Activated naive CD4-positive, alpha-beta T cell treated with Interleukin-2 at 50 U/mL for 16 hours (primary cell): ENCODE data around the gene SETD2.
"Not testable (repeated sequence)": the region's sequence is repeated elsewhere in the genome, so short reads cannot be mapped to it uniquely, and the experiment has no call there.

Experiments
- DNase-seq: peaks from one replicate; pipeline ENCODE4 v3.0.0-alpha.2; 2020

The SETD2 gene, protein sequence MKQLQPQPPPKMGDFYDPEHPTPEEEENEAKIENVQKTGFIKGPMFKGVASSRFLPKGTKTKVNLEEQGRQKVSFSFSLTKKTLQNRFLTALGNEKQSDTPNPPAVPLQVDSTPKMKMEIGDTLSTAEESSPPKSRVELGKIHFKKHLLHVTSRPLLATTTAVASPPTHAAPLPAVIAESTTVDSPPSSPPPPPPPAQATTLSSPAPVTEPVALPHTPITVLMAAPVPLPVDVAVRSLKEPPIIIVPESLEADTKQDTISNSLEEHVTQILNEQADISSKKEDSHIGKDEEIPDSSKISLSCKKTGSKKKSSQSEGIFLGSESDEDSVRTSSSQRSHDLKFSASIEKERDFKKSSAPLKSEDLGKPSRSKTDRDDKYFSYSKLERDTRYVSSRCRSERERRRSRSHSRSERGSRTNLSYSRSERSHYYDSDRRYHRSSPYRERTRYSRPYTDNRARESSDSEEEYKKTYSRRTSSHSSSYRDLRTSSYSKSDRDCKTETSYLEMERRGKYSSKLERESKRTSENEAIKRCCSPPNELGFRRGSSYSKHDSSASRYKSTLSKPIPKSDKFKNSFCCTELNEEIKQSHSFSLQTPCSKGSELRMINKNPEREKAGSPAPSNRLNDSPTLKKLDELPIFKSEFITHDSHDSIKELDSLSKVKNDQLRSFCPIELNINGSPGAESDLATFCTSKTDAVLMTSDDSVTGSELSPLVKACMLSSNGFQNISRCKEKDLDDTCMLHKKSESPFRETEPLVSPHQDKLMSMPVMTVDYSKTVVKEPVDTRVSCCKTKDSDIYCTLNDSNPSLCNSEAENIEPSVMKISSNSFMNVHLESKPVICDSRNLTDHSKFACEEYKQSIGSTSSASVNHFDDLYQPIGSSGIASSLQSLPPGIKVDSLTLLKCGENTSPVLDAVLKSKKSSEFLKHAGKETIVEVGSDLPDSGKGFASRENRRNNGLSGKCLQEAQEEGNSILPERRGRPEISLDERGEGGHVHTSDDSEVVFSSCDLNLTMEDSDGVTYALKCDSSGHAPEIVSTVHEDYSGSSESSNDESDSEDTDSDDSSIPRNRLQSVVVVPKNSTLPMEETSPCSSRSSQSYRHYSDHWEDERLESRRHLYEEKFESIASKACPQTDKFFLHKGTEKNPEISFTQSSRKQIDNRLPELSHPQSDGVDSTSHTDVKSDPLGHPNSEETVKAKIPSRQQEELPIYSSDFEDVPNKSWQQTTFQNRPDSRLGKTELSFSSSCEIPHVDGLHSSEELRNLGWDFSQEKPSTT (N-terminal part only)

DNA sequence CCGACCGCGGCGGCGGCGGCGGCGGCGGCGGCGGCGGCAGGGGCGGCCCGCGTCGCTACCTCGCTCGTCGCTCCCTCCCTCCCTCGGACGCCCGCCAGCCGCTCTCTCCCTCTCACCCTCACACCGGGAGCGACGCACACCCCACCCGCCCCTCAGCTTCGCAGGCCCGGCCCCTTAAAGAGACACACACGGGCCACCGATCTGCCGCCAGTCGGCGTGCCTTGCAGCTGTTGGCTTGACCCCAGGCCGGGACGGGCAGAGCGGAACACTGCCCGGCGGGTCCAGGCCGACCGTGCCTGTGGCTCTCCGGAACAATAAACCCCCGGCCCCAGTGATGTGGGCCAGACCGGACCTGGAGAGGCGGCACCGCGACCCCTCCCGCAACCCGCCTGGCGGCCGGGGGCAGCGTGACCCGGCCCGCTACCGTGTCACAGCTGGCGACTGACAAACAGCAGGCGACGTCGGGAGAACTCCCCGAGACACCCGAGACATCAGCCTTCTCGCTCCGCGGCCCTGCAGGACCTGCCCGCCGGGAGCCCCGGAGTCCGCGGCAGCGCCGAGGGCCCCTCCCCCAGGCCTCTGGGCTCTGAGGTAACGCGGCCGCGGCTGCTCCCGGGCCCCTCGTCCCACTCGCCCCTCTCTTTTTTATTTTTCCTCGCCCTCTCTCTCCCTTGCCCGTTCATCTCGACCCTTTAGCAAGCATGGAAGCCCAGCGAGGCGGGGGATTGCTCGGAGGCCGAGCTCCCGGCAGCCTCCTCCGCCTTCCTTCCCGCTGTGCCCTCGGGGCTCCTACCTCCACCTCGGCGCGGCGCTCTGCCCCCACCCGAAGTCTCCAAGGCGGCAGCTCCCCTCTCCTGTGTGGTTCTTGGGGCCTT, at the start of gene SETD2:
Gene SETD2 (minus strand): TSS at position 107 of the 875 bp plus-strand sequence. CDS start 189 bp downstream, outside the sequence.
- DNase-seq, result peak; percentile 86

DNA sequence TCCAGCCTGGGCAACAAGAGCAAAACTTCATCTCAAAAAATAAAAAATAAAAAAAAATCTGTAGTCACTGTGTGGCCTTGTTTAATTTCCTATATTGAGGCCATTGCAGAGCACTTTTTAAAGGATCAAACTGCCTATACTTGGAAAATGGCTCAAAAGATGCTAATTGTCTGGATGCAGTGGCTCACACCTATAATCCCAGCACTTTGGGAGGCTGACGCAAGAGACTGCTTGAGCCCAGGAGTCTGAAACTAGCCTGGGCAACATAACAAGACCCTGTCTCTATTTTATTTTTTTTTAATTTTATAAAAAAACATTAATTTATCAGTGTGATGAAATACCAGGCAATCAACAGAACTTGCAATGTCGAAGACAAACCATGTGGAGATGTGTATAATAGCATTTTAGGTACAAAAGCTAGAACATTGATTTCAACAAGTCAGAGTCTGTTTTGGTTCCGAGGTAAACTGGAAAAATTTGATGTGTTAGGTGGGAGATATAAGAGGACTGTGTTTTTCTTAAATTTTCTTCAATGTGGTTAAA, 47.0 kb upstream of the SETD2 start:
- DNase-seq, result no peak

DNA sequence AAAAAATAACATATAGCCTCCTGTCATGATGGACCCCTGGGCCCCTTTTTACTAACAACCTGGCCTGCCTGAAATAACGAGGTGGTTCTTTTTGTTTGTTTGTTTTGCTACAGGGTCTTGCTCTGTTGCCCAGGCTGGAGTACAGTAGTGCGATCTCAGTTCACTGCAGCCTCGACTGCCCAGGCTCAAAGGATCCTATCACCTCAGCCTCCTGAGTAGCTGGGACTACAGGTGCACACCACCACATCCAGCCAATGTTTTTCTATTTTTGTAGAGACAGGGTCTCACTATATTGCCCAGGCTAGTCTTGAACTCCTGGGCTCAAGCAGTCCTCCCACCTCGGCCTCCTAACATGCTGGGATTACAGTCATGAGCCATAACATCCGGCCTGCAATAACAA, 42.1 kb upstream of the SETD2 start:
- DNase-seq, result not testable (repeated sequence)

DNA sequence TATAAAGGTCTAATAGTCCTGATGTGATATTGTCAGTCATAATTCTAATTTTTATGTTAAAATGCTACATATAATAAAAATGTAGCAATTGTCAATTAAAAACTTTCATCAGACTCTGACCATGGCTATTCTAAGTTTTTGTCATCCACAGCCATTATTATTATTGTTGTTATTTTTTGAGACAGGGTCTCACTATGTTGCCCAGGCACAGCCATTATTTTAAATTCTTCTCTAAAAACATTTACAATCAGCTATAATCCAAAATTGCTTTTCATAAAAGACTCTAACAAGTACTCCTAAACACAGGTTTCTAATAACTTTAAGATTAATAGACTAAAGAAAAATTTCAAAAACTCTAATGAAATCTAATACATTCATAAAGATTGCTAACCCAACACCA, 41.0 kb upstream of the SETD2 start:
- DNase-seq, result no peak

DNA sequence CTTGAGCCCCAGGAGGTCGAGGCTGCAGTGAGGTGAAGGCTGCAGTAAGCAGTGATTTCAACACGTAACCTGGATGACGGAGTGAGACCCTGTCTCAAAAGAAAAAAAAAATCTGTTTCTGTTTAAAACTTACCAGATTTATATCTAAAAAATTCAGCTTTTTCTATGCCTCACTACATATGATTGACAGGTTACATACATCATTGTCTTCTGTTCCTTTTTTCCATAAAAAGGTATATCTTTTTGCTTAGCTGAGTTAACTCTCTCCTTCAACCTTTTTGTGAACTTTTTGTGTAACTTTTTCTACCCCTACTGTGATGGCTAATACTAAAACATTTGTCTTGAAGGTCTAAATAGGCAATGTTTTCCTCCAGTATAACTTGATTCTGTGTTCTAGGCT, 38.6 kb upstream of the SETD2 start:
- no peak for DNase-seq

DNA sequence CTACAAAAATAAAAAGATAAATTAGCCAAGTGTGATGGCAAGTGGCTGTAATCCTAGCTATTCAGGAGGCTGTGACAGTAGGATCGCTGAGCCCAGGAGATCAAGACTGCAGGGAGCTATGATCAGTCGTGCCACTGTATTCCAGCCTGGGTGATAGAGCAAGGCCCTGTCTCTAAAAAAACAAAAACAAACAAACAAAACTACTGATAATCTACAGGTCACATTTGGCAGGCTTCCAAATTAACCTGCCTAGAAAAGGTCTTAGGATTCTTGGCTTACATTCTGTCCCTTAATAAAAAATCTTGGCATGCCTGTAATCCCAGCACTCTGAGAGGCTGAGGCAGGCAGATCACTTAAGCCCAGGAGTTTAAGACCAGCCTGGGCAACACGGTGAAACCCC, 33.4 kb upstream of the SETD2 start:
- no peak for DNase-seq

DNA sequence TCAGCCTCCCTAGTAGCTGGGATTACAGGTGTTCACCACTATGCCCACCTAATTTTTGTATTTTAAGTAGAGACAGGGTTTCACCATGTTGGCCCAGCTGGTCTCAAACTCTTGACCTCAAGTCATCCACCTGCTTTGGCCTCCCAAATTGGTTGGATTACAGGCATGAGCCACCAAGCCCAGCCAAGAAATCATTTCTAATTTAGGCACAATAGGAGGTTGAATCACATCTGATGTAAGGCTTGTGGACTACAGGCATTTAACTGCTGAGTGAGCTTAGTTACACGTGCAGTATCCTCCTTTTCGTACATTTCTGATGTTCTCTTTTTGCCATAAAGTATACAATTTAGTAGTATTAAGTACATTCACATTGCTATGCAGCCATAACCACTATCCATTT, 31.1 kb upstream of the SETD2 start:
- no peak for DNase-seq

DNA sequence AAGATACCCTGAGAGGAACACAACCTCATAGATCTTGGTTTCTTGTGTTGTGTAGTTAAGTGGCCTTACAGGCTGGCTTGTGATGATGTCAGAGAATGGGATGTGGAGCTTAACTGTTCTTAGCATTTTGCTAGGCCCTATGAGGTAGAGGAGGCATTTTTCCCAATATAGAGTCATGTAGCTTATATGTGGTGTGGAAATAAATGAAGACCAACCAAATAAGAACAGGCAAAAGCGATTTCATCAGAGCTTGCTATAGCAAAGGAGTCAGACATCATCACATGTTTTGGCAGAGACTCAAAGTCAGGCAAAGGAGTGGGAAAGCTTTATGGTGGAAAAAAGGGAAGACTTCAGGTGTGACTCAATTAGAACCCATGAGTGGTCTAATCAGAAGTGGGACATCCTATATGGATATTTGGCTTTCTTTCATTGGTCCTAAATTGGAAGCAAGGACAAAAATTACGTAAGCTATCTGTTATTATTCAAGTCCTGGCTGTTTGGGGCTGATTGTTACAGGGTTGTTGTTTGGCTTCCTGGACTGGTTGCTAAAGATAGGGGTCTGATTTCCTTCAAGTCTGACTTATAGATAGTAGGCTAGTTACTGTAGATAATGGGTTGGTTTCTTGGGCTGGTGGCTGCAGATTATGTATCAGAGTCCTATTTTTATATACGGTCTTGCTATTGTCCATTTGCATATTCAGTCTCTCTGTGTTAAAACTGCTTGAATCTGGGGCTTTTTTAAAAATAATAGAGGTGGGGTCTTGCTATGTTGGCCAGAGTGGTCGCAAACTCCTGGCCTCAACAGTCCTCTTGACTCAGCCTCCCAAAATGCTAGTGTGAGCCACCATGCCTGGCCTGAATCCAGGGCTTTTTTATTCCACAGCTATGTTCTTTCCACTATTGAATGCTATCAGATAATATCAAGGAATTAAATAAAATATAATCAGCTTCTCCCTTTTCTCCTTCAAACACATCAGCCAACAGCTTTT, 30.3 kb upstream of the SETD2 start:
- no peak for DNase-seq

DNA sequence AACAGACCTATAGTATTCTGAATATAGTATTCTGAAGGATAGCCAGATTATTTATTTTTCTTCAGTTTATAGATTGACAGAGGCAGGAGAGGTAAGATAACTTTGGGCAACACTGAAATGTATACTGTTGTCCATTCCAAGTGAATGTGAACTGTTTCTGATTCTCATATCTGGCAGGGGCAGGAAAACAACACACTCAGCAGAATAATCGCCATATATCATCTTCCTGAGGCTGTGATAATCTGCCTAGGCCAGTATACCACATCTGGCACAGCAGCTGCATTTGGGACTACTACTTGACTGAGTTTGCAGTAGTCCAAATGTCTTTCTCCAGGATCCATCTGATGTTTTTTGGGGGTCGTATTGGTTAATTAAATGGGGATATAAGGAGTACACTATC, 22.4 kb upstream of the SETD2 start:
- no peak for DNase-seq

DNA sequence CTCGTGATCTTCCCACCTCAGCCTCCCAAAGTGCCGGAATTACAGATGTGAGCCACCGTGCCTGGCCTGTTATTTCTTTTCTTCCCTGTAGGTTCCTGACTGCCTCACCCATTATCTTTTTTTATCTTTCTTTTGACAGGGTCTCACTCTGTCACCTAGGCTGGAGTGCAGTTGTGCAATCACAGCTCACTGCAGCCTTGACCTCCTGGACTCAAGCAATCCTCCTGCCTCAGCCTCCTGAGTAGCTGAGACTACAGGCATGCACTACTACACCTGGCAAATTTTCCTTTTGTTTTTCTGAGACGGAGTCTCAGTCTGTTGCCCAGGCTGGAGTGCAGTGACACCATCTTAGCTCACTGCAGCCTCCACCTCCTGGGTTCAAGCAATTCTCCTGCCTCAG, 17.8 kb upstream of the SETD2 start:
- DNase-seq, result not testable (repeated sequence)

DNA sequence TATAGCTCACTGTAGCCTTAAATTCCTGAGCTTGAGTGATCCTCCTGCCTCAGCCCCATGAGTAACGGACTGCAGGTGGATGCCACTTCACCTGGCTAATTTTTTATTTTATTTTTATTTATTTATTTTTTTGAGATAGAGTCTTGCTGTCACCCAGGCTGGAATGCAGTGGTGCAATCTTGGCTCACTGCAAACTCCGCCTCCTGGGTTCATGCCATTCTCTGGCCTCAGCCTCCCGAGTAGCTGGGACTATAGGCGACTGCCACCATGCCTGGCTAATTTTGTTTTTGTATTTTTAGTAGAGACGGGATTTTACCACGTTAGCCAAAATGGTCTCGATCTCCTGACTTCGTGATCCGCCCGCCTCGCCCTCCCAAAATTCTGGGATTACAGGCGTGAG, 16.1 kb upstream of the SETD2 start:
- DNase-seq, result not testable (repeated sequence)

DNA sequence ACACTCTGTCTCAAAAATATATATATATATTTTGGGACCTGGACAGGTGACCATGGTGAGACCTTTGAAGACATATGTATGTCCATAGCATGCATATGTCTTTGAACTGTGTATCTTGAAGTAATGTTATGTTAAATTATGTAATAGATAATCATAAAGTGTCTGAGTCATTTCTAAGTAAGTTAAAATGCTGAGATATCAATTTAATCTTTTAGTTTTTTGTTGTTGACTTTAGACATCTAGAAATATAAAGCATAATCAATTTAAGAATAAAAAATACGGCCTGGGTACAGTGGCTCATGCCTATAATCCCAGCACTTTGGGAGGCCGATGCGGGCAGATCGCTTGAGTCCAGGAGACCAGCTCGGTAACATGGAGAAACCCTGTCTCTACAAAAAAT, 12.7 kb upstream of the SETD2 start:
- DNase-seq, result no peak

DNA sequence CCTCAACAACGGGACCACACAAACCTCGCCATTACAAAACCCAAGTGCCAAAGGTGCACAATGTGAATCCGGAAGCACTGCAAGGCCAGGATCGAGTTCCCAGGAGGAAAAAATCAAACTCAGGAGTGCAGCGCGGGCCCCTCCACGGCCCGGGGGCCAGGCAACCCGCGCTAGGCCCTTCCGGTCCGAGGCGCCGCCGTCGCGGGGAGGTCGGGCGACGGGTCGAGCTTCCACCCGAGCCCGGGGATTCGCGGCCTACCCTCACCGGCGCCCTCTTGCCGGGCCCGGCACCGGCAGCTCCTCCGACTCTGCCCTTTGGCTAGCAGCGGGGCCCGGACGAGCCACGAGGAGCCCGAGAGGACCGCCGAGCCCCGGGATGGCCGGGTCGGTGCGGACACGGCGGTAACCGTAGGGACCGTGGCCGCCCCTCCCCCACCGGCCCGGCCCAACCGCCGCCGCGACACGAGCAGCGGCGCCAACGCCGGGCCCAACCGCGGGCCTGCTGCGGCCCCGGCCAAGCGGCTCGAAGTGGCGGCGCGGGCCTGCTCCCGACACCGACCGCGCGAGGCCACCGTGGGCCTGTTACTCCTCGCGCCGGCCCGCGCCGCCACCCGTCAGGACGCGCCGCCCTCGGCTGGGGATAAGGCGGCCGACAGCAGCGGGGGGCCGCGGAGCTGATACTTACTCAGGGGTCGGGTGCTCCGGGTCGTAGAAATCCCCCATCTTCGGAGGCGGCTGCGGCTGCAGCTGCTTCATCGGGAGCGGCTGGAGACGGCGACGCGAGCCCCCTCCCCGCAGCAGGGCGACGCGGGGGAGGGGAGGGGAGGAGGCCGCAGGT, 525 bp downstream of the SETD2 start:
- peak; percentile 53 for DNase-seq

DNA sequence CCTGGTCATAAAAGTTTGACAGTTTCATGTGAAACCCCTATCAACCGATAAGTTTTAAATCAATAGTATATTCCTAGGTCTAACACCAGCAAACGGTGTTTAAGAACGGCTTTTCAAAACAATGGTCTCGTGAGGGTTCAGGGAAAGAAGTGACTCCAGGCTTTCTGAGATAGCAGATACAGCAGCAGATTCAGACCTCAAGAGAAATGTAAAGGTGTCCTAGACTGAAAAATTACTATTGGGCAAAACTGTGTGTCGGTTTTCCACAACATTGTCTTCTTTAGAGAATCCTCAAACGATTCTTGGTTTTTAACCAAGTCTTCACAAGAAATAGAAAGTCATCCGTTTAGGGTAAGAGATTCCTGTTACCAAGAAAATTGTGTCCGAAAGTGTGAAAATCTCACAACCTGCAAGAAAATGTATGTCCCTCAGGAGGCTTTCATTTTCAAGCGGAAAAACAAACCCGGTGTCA, 1.2 kb downstream of the SETD2 start:
- no peak for DNase-seq

DNA sequence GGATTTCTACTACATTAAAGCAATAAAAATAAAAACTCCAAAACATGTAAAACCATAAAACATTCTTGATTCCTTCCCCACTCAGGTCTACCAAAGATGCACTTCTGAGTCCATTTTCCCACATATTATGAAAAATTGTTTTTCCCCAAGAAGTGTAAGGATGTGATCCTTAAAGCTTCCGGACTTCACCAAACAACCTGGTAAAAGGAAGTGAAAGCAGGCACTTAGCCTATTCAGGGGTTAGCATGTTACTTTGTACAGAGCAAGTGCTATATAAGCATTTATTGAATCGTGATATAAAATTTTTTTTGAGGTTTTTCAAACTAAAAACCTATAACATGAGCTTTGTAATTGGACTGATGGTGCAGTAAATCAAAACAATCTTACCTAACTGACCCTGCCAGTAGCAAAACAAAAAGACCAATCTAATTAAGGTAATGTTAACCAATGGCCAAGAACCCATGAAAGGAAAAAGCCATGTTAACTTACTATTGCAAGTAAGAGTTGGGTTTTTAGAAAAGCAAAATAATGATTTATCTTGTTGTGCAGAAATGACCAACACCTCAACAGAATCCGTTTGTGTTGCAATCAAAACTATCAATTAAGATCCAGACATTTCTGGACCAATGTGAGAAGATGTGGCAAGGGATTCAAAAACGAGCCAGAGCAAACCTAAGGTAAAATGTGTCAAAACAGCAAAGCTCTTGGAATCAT, 1.8 kb downstream of the SETD2 start:
- no peak for DNase-seq

DNA sequence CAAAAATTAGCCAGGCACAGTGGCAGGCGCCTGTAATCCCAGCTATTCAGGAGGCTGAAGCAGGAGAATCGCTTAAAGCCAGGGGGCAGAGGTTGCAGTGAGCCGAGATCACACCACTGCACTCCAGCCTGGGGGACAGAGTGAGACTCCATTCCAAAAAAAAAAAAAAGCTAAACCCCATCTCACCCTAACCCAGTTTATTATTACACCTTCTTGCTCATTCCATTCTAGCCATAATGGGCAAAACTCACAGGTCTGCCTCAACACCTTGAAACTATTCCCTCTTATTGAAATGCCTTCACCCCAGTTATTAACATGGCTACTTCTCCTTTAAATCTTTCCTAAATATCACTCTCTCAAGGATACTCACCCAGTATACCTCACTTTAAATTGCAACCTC, 4.1 kb downstream of the SETD2 start:
- no peak for DNase-seq

DNA sequence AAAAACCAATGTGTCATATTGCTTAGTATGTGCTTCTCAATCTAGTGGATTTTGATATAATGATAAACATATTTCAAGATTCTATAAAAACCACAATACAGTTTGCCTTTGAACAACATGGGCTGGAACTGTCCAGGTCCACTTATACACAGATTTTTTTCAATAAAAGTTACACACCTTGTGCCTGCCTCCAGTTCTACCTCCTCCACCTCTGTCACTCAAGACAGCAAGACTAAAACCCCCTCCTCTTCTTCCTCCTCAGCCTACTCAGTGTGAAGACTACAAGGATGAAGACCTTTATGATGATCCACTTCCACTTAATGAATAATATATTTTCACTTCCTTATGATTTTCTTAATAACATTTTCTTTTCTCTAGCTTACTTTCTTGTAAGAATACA, 5.7 kb downstream of the SETD2 start:
- DNase-seq, result no peak

DNA sequence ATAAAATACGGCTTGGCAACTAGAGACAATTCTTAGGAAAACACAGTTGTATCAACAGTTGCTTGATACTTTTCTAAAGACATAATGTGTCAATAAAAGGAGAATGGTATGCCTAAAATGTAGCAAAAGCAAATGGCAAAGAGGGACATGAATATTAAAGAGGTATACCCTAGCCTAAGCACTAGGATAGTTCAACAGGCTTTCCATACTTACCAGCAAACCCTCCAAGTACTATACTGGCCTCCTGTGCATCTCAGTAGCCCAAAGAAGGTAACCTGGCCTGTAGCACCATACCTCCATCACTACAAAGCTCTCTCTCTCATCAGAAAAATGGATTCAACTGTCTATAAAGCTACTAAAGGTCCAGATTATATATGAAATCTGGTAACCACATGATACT, 7.5 kb downstream of the SETD2 start:
- no peak for DNase-seq

DNA sequence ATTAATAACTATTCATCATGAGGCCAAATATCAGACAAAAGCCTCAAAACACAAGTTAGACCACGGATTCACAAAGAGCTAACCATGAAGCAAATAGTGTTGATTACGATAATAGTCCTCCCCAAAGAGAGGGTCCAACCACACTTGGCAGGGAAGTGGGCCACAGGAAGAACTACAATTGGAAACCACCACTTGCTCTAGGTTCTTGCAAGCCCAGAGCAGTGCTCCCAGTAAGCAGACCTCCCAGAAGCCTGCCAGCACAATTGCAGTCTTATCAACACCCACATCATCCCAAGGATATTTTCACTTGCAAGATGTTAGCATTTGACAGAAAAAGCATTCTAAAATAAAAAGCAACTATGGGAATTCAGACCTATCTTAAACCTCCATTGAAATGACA, 11.3 kb downstream of the SETD2 start:
- no peak for DNase-seq
